Measurements from ENCODE around the gene SH3RF3.

Gene SH3RF3

DNA sequence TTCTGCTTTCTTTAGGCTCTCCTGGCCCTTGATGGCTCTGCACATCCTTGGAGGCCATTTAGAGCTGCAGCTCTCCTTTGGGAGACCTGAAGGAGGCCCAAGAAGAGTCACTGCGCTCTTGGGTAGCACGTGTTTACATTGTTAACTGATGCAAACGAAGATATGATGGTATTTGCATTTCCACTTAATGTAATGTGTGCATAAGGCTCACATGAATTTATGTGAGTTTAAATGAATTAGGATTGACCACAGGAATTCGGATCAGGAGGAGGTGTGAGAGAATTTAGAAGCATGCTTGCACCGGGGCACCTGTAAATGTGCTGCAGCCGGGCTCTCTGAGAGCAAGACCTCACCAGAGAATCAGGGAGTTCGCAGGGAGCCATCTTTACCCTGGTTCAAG lies 7.5 kb downstream of the SH3RF3 start:
- Histone ChIP-seq H3K9me3 (no peaks in the 10 kb centered on the region), H3K36me3 (no peaks in the 10 kb centered on the region), H4K20me1 (peaks cover 84% of the 10 kb centered on the region), H3K4me1 (peaks cover 100% of the 10 kb centered on the region), H3K4me2 (peak overlapping the region; percentile 99), H3K27ac (peak overlapping the region; percentile 66), H3K27me3 (no peaks in the 10 kb centered on the region), H3K9ac (peak overlapping the region; percentile 7; the same call in 1 of the 2 replicates), H3K4me3 (no peak overlapping the region)
- no peak for TF ChIP-seq Cebpa-rat (IDR thresholded peaks at IDR 0.05)

DNA sequence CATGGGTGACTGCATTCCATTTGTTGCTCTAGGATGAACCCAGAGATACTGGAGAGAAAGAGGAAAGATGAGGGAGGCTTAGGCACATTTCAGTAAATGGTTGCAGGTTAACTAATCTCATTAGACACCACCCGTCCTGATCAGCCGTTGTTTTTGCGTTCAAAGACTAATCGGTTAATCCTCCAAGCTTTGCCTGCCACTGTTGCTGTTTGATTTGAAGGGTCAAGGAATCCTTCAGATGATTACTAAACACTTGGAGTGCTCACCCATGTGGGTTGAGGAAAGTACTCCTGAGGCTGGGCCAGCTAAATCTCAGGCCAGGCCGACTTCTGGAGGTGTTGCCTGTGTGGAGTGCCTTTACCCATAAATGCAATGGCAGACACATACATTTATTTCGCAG lies 8.6 kb downstream of the SH3RF3 start:
- H3K4me2 ChIP-seq = peak overlapping the region; percentile 99
- peaks cover 84% of the 10 kb centered on the region for H4K20me1 ChIP-seq
- no peaks in the 10 kb centered on the region for H3K27me3 ChIP-seq
- no peak overlapping the region; the same call in 1 of the 2 replicates for H3K9ac ChIP-seq
- no peak overlapping the region for H3K4me3 ChIP-seq
- no peaks in the 10 kb centered on the region for H3K36me3 ChIP-seq
- H3K27ac ChIP-seq = peak overlapping the region; percentile 32
- peaks cover 100% of the 10 kb centered on the region for H3K4me1 ChIP-seq
- H3K9me3 ChIP-seq = no peaks in the 10 kb centered on the region
- TF ChIP-seq Cebpa-rat (IDR thresholded peaks at IDR 0.05) = no peak

DNA sequence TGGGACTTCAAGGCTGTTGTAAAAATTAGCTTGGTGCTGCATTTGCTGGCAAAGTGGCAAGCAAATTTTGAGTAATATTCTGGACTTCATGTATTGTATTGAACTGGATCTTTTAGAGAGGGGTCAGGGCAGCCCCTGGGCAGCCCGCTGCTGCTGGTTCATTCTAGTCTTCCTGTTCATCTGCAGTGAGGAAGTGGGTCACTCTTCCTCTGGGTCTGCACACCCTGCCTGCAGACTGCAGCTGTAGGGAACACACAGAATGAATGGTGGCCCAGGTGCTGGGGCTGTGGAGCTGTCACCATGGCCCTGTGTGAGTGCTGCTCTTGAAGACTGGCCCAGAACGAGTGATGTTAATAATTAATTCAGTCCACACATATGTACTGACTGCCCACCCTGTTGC lies 9.4 kb downstream of the SH3RF3 start:
- H3K36me3 ChIP-seq = no peaks in the 10 kb centered on the region
- H3K4me3 ChIP-seq = no peak overlapping the region; the same call in 1 of the 2 replicates
- H3K9ac ChIP-seq = no peak overlapping the region; the same call in 1 of the 2 replicates
- peak overlapping the region; percentile 99 for H3K4me2 ChIP-seq
- peaks cover 84% of the 10 kb centered on the region for H4K20me1 ChIP-seq
- H3K9me3 ChIP-seq = no peaks in the 10 kb centered on the region
- H3K4me1 ChIP-seq = peaks cover 100% of the 10 kb centered on the region
- no peaks in the 10 kb centered on the region for H3K27me3 ChIP-seq
- no peak for TF ChIP-seq Cebpa-rat (IDR thresholded peaks at IDR 0.05)
- peak overlapping the region; percentile 32 for H3K27ac ChIP-seq

DNA sequence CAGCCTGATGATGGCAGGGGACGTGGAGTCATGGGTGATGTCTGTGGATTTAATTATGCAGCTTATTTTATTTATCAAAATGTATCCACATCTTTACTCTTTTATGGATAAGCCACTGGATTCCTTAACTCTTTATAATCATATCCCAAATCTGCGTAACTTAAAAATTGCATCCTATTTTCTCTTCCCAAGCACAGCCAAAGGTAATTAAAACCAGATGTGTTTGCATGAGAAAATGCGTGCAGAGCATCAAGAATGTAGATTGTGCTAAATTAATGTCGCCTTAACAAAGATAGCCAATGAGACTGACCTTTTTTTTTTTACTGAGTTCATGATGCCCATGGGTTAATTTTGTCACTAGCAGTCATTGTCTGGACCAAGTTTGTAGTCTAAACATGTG lies 10.0 kb downstream of the SH3RF3 start:
- peaks cover 100% of the 10 kb centered on the region for H3K4me1 ChIP-seq
- TF ChIP-seq Cebpa-rat (IDR thresholded peaks at IDR 0.05) = no peak
- no peak overlapping the region for H3K27ac ChIP-seq
- peaks cover 84% of the 10 kb centered on the region for H4K20me1 ChIP-seq
- no peak overlapping the region for H3K9ac ChIP-seq
- H3K4me3 ChIP-seq = no peak overlapping the region
- H3K4me2 ChIP-seq = peak overlapping the region; percentile 99
- H3K9me3 ChIP-seq = no peaks in the 10 kb centered on the region
- H3K27me3 ChIP-seq = no peaks in the 10 kb centered on the region
- H3K36me3 ChIP-seq = no peaks in the 10 kb centered on the region

DNA sequence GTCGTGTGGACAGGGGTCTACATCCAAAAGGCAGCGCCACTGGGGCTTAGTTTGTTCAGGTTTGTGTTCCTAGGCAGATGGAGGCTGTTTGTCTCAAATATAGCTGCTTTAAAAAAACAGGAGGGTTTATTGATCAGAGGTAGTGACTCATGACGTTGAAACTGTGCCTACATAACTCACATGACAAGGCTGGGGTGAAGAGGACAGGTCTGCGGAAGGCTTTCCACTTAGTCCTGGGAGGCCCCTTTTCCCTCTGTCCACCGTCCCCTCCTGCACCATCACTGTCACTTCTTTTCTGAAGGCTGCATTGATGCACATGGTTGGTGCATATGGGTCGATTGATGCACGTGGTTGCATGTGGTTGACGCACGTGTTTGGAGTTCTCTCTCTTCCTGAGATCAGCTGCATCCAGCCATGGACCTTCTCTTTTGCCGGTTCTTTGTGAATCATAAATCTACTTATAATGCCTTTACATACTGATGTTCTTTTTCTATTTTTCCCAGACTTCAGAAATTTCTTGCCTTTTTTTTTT lies 10.9 kb downstream of the SH3RF3 start:
- H3K36me3 ChIP-seq = no peaks in the 10 kb centered on the region
- peaks cover 82% of the 10 kb centered on the region for H4K20me1 ChIP-seq
- H3K27me3 ChIP-seq = no peaks in the 10 kb centered on the region
- H3K9me3 ChIP-seq = no peaks in the 10 kb centered on the region
- no peak for TF ChIP-seq Cebpa-rat (IDR thresholded peaks at IDR 0.05)
- H3K4me2 ChIP-seq = peak overlapping the region; percentile 99
- H3K27ac ChIP-seq = peak overlapping the region; percentile 29; the same call in 1 of the 2 replicates
- peaks cover 100% of the 10 kb centered on the region for H3K4me1 ChIP-seq
- H3K4me3 ChIP-seq = no peak overlapping the region
- H3K9ac ChIP-seq = no peak overlapping the region

DNA sequence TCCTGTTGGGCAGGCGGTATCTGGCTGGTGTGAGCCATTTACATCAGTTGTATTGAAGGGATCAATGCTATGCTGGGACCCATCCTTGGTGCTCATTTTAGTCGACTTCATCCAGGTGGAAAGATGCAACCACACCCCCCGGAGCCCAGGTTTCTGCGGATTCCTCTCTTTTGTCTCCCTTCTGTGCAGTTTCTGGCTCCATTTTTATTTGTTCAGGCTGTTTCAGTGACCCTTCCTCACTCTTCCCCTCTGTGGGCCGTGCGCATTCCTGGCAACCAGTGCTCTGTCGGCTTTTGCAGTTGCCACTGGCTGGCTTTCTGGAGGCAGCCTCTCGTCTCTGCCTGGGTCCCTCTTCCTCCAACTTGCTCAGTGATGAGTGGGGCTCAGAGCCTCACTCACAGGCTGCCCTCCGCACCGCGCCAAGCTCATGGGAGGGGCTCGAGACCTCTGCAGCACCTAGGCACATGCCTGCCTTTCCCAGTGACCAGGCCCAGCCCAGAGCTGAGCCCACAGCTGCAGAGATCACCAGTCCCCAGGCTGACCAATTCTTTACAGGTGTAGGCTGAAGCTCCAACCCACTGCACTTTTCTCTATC lies 12.1 kb downstream of the SH3RF3 start:
- Histone ChIP-seq H3K36me3 (0 out of 2 replicates have a peak, but pooled peaks cover 5% of the 10 kb centered on the region), H3K9me3 (no peaks in the 10 kb centered on the region), H3K4me2 (peak overlapping the region; percentile 74), H3K27me3 (no peaks in the 10 kb centered on the region), H3K9ac (no peak overlapping the region), H3K27ac (0 out of 2 replicates have a peak overlapping the region, but pooled peaks have one; percentile 7), H4K20me1 (peaks cover 82% of the 10 kb centered on the region), H3K4me1 (peaks cover 95% of the 10 kb centered on the region), H3K4me3 (no peak overlapping the region)
- no peak for TF ChIP-seq Cebpa-rat (IDR thresholded peaks at IDR 0.05)

DNA sequence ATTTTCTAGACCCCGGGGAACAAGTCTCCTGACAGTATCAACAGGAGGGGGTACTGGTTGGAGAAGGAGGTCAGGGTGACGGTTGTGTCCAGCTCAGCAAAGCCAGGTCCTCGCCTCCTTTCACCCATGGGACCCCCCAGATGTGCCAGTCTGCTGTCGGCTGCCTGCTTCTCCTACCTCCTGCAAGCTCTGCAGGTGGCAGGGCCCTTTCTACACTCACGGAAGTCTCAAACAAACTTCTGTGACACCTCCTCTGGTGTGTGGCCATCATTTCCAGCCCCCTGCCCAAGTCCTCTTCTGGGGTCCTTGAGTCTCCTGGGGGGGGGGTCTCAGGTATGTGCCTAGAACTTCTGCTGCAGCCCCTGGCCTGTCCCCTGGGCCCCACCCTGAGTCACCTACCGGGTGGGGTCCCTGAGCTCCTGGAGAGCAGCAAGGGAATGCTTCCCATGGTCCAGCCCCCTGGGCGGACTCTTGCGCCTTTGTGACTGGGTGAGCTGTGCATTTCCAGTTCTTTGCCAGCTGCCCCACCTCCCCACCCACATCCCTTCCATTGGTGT lies 12.8 kb downstream of the SH3RF3 start:
- peaks cover 79% of the 10 kb centered on the region for H4K20me1 ChIP-seq
- no peaks in the 10 kb centered on the region for H3K27me3 ChIP-seq

DNA sequence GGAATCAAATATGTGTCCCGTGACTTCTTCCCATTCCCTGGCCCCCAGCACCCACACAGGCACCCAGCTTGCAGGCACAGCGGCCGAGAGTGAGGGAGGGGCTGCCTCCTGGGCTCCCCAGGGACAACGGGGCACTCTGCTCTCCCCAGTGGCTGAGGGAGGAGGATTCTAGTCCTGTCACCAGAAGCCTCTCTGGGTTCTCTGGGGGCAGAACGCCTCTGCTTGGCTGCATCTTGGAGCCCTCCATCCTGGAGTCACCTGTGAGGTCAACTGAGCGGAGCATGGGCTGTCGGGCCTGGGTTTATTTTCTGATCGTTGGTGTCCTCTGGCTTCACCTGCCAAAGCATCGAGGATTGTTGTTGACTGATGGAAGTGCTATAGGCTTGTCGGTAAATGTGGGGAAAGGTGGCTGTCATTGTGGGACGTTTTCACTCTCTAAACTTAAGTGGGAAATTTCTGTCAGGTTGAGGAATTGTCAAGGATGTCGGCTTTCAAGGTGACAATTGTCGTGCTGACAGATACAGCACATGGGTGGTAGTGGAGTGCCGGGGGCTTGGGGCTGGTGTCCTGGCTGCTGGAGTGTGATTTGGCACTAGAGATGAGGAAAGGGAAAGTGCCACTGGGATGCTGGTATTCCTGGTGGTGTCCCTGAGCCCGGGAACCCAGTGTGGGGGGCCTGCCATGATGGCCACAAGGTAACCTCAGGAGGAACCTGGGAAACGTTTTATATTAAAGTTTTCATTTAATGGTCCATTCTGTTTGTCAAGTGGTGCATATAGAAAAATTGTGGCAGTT lies 13.6 kb downstream of the SH3RF3 start:
- no peak overlapping the region for H3K9ac ChIP-seq
- no peaks in the 10 kb centered on the region for H3K27me3 ChIP-seq
- H3K9me3 ChIP-seq = no peaks in the 10 kb centered on the region
- H3K36me3 ChIP-seq = 0 out of 2 replicates have a peak, but pooled peaks cover 5% of the 10 kb centered on the region
- TF ChIP-seq Cebpa-rat (IDR thresholded peaks at IDR 0.05) = no peak
- peaks cover 80% of the 10 kb centered on the region for H3K4me1 ChIP-seq
- H3K4me3 ChIP-seq = no peak overlapping the region
- peaks cover 71% of the 10 kb centered on the region for H4K20me1 ChIP-seq
- peak overlapping the region; percentile 74 for H3K4me2 ChIP-seq
- H3K27ac ChIP-seq = no peak overlapping the region; the same call in 1 of the 2 replicates

More for the DNA sequence above, 12.8 kb downstream of the SH3RF3 start:
- Histone ChIP-seq H3K4me3 (no peak overlapping the region), H3K4me2 (peak overlapping the region; percentile 74), H3K27ac (0 out of 2 replicates have a peak overlapping the region, but pooled peaks have one; percentile 15), H3K9me3 (no peaks in the 10 kb centered on the region), H3K4me1 (peaks cover 88% of the 10 kb centered on the region), H3K9ac (no peak overlapping the region), H3K36me3 (0 out of 2 replicates have a peak, but pooled peaks cover 5% of the 10 kb centered on the region)
- TF ChIP-seq Cebpa-rat (IDR thresholded peaks at IDR 0.05) = no peak

DNA sequence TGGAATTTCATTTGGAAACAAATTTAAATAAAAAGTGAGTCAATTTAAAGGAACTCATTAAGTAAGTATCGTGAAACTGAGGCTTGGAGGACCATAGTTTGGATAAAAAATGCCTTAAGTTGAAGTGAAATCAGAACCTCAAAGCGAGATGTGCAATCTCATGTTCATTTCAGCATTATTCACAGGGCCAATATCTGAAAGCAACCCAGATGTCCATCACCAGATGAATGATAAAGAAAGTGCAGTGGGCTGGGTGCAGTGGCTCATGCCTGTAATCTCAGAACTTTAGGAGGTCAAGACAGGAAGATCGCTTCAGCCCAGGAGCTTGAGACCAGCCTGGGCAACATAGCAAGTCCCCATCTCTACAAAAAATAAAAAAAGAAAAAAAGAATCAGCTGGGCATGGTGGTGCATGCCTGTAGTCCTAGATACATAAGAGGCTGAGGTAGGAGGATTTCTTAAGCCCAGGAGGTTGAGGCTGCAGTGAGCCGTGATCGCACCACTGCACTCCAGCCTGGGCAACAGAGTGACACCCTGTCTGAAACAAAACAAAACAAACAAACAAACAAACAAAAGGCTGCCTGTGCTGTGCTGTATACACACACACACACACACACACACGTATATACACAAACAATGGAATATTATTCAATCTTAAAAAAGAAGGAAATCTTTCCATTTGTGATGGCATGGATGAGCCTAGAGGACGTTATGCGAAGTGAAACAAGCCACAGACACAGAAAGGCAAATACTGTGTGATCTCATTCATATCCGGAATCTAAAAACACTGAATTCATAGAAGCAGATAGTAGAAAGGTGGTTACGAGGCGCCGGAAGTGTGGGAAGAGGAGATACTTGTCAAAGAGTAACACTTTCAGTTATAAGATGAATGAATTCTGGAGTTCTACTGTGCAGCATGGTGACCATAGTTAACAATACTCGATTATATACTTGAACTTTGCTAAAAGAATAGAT lies 14.5 kb downstream of the SH3RF3 start:
- no peak overlapping the region for H3K4me3 ChIP-seq
- no peak for TF ChIP-seq Cebpa-rat (IDR thresholded peaks at IDR 0.05)
- peaks cover 69% of the 10 kb centered on the region for H4K20me1 ChIP-seq
- no peak overlapping the region for H3K27ac ChIP-seq
- H3K4me2 ChIP-seq = peak overlapping the region; percentile 74
- H3K9ac ChIP-seq = no peak overlapping the region
- 0 out of 2 replicates have a peak, but pooled peaks cover 10% of the 10 kb centered on the region for H3K36me3 ChIP-seq
- peaks cover 79% of the 10 kb centered on the region for H3K4me1 ChIP-seq
- H3K27me3 ChIP-seq = no peaks in the 10 kb centered on the region
- H3K9me3 ChIP-seq = no peaks in the 10 kb centered on the region

All from BLaER1 (cell line).